ENCODE data around the gene FBN1.

- TF ChIP-seq CTCF (IDR thresholded peaks at IDR 0.05) (no peak), POLR2A (IDR thresholded peaks at IDR 0.05) (no peak)
Measured at GRCh38 chr15:48558226-48558625, 87.3 kb downstream of the FBN1 start.

Measured in esophagus squamous epithelium (tissue), 4 donors.